GM18505 (cell line): Measurements from ENCODE around the gene MAMDC4.
A peak's percentile ranks its signal among the peaks of the same experiment; 100 is the strongest.
"Not testable (repeated sequence)": the region's sequence is repeated elsewhere in the genome, so short reads cannot be mapped to it uniquely, and the experiment has no call there.

ENCODE experiments used
- ATAC-seq: cut with Tn5 transposase; IDR thresholded peaks from one replicate; pipeline ENCODE4 v1.9.1; 2021; ENCODE audit not compliant: unreplicated experiment
- POLR2A ChIP-seq: IDR thresholded peaks from 4 replicates; pipeline ENCODE4 v1.6.1; 2011; ENCODE audit warnings: borderline replicate concordance; ENCODE audit not compliant: insufficient read depth, insufficient read length; ENCODE audit errors: extremely low read depth

Gene MAMDC4

DNA sequence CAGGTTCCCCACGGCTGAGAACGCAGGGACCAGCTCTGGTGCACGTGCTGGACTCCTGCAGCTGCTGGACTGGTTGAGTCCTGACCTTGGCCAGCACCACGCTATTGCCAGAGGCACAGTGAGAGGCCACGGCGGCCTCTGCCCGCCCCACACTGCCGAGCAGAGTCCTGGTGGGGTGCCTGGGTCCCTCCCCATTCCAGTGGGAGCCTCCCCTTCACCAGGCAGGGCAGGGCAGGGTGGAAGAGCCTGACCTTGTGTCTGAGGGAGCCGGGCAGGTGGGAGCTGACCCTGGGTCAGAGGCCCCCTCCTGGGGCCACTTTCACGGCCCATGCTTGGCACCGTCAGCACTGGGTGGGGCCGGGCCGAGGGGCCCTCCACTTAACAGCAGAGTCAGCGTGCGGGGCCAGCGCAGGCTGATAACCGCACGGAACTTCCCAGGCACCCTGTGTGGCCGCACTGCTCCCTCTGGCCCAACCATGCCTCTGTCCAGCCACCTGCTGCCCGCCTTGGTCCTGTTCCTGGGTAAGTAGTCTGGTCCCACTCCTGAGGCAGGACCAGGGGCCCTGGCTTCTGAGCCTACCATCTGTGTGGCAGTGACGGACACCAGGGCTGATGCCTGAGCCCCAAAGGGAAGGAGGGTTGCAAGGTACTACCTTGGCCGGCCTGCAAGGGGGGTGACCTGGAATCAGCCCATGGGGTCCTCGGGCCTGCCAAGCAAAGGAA is at the start of gene MAMDC4:
Gene MAMDC4, plus strand, starts transcription at position 406 of the 723 bp plus-strand sequence. Its CDS starts 71 bp downstream, at position 477.
- no peak for ATAC-seq
- no peak for TF ChIP-seq POLR2A

DNA sequence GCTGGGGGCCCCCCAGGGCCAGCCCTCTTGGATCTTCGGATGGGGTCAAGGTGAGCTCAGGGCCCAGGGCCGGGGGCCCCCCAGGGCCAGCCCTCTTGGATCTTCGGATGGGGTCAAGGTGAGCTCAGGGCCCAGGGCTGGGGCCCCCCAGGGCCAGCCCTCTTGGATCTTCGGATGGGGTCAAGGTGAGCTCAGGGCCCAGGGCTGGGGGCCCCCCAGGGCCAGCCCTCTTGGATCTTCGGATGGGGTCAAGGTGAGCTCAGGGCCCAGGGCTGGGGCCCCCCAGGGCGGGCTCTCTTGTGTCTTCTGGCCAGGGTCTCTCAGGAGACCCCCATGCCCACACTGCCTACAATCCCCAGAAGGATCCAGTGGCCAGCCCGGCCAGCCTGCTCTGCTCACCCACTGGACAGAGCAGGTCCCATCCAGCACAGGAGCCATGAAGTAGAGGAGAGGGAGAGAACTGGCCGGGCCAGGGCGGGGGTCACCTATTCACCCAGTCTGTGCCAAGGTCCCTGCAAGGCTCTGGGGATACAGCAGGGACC is 49.1 kb upstream of the MAMDC4 start:
- ATAC-seq = not testable (repeated sequence)

DNA sequence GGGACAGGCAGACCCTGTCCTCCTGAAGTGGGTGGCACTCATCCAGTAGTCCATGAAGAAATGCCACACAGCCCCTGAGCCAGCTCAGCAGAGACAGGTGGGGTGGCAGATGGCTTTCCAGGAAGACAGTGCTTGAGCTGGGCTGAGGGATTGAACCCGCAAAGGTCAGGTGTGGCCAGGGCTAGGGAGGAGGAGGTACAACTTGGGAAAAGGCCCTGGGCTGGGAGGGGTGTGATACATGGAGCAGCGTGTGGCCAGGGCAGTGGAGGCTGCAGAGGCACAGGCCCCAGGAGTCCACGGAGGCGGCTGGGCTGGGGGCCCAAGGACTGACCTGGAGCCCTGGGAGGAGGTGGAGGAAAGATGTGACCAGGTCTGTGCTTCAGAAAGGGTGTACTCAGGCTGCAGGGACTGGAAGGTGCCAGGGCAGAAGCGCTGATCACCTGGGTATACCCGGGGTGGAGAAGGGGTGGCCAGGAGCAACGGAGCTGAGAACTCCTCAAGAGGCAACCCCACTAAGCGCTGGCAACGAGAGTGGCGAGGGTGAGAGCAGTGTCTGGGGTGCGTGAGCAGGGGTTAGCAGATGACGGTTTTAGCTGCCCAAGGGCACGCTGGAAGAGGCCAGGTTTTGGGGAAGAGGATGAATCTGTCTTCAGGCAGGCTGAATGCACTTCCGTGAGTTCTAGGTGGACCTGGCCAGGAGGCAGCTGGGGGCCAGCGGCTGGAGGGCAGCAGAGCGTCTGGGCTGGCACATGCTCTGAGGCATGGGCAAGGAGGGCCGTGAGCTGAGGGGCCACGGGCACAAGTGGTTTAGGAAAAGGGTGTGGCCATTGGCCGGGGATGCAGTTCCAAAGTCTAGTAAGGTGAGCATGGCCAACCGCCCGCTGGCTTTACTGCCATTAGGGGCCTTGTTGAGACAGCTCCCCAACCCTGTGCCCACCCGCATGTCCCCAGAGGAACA is 48.3 kb upstream of the MAMDC4 start:
- TF ChIP-seq POLR2A = no peak

DNA sequence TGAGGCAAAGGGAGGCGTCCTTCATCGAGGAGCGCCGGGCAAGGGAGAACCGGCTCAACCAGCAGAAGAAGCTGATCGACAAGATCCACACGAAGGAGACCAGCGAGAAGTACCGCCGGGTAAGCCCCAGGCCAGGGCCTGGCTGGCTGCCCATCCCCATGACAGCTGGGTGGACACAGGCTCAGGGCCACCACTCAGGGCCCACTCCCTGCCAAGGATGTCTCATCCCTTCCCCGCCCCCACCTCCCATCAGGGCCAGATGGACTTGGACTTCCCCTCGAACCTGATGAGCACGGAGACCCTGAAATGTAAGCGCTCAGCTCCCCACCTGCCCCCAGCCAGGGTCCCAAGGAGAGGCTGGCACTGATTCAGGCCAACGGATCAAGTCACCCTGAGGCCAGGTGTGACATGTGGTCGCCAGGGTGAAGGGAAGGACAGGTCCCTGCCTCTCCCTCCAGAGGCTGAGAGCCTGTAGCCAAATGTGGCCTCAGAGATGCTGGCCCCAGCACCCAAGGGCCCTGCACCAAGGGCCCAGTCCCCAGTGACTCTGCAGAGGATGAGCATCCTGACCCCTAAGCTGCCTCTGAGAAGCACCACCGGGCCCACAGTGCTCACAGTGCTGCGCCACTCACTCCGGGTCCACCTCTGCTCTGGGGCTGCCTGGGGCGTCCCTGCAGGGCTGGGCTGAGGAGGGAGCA is 47.5 kb upstream of the MAMDC4 start:
- TF ChIP-seq POLR2A = no peak
- no peak for ATAC-seq

More for the DNA sequence above, 48.3 kb upstream of the MAMDC4 start:
- no peak for ATAC-seq

DNA sequence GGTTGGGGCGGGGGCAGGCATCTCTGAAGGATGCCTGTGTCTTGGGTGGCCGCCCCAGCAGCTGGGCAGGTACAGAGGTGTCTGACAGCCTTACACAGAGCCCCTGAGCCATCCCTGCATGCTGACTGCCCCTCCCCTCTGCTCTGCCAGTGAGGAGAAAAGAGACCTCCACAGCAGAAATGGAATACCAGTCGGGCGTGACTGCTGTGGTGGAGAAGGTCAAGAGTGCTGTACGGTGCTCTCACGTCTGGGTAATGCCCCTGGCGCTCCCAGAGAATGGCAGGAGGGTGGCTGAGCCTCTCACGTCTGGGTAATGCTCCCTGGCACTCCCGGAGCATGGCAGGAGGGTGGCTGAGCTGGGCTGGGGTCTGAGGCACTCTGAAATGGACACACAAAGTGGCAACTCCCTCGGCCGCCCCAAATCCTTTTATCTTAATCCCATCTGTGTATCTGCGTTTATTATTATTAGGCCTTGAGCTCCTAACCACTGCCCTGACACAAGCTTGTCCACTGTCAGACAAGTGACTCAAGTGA is 46.9 kb upstream of the MAMDC4 start:
- ATAC-seq = no peak
- no peak for TF ChIP-seq POLR2A

DNA sequence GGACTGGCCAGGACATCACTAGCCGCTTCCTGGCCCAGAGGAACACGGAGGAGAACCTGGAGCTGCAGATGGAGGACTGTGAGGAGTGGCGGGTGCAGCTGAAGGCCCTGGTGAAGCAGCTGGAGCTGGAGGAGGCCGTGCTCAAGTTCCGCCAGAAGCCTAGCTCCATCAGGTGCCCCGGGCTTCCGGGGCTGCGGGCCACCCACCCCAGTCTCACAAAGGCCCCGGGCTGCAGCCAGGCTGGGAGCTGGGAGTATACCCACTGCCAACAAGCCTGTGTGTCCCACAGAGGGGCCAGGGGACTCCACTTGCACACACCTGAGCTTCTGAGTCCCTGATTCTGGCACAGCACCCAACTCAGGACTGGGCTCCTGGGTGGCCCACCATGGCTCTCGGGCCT is 46.1 kb upstream of the MAMDC4 start:
- TF ChIP-seq POLR2A = no peak
- no peak for ATAC-seq

DNA sequence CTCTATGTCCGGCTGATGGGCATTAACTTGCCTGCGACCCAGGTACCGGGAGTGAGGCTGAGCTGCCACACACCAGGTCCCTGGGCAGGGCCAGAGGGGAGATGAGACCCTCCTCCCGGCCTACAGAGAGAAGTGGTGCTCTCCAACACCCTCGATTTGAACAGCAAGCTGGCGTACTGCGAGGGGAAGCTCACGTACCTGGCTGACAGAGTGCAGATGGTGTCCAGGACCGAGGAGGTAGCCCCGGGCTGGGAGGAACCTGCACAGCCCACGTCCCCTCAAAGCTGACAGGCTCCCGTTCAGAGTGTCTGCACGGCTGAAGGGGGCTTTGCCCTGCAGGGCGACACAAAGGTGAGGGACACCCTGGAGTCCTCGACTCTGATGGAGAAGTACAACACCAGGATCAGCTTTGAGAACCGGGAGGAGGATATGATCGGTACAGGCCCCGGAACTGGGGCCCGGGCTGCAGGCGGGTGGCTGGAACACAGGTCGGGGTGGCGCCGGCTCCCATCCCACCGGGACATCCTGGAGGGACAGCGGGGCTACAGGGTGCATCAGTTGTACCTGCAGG is 45.4 kb upstream of the MAMDC4 start:
- no peak for TF ChIP-seq POLR2A
- no peak for ATAC-seq

DNA sequence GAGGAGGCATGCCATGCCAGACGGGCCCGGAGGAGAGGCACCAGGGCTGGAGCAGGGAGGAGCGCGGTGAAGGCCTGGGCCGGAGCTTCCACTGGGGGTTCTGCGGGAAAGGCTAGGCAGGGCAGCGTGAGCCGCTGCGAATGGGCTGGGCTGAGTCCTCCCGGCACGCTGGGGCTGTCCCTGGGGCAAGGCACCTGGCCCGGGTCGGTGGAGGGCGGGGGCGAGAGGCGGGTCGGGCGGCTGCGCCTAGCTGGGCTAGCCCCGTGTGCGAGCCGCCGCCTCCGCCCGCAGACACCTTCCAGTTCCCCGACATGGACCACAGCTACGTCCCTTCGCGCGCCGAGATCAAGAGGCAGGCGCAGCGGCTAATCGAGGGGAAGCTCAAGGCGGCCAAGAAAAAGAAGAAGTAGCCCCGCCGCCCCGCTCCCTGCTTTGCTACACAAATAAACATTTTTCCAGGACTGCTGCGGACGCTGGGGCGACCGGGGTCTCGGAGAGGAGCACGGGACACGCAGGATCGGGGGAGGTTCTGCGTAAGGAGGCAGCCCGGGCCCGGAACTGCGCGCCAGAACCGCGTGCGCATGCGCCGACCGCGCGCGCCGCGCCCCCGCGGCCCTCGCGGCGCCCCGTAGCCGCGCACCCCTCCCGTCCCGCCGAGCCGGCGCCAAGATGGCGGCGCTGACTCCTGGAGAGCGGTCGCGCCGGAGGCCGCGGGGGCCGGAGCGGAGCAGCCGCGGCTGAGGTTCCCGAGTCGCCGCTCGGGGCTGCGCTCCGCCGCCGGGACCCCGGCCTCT is 44.7 kb upstream of the MAMDC4 start, which contains the start of gene RABL6:
Gene RABL6, plus strand, starts transcription at position 668 of the 794 bp plus-strand sequence. CDS start 249 bp downstream, outside the sequence.
- ATAC-seq = peak; percentile 58
- peak; percentile 89 for TF ChIP-seq POLR2A

DNA sequence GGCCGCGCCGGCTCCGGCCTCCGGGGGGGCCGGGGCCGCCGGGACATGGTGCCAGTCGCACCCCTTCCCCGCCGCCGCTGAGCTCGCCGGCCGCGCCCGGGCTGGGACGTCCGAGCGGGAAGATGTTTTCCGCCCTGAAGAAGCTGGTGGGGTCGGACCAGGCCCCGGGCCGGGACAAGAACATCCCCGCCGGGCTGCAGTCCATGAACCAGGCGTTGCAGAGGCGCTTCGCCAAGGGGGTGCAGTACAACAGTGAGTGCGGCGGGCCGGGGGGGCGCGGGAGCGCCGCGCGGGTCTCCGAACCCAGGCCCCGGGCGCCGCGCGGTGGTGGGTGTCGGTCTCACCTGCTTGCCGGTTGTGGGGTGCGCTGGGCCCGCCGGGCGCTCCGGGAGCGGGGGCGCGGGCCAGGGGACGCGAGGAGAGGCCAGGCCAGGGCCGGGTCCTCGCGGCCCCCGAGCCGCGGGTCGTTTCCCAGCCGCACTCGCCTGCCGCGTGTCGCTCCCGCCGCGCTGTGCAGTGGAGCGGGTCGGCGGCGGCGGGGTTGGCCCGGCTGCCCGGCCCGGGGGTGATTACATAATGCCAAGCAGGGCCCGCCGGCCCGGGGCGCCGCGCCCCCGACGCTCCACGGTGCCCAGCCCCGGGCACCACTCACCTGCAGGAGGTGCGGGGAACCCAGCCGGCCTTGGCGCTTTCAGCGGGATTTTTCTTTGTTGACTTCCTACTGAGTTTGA is 43.9 kb upstream of the MAMDC4 start:
- ATAC-seq = peak; percentile 34
- no peak for TF ChIP-seq POLR2A

DNA sequence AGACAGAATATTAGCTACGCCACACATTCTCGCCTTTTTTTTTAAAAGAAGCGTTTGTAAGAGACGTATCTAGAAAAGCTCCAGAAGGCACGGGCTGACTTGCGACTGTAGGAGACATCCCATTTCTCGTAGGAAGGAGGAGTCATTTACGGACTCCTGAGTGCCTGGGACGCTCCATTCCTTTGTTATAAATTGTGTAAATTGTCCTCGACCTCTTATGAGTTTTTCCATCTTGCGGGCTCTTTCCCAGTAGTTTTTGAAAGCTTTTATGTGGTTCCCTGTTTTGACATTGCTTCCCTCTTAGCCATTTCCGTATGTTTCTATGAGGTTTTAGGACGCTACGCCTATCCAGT is 43.4 kb upstream of the MAMDC4 start:
- no peak for ATAC-seq
- no peak for TF ChIP-seq POLR2A

DNA sequence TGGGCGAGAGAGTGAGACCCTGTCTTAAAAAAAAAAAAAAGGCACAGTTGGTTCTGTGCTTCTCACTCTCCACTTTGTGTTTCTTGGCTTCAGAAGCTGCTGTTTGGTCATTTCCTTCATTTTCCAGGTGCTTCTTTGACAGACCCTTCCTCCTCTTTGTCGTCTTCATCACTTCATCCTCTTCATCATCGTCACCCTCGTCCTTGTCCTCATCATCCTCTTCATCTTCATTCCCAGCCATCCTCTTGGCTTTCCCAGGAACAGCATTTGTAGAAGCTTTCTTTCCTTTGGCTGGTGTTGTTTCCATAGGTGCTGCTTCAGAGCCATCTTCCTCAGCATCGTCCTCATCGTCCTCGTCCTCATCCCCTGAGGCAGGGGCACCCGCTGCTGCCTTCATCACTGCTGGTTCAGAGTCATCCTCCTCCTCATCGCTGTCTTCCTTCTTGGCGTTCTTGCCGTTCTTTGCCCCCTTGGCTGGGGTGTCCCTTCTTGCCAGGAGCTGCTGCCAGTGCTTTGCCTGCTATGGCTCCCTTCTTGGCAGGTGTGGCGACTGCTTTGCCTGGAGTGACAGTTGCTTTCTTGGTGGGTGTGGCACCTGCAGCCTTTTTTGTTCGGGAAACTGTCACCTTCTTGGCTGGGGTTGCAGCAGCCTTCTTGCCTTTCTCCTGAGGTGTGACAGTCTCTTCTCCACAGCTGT is 37.3 kb upstream of the MAMDC4 start:
- TF ChIP-seq POLR2A = no peak
- ATAC-seq = no peak
